Hepatocyte (in vitro differentiated cells): ENCODE results near the gene DYNC1LI2. TPM values are rescaled to one million over a fixed set of nuclear protein-coding genes. Genes with fewer than 3 reads are reported as not detected.
A peak's percentile ranks its signal among the peaks of the same experiment; 100 is the strongest.

Source experiments
- DNase-seq: peaks from one replicate; pipeline ENCODE4 v3.0.0-alpha.2; 2016; ENCODE audit warnings: low spot score
- H2AFZ ChIP-seq: fragments of 200-600 bp; sonication (generic); 2 replicates; pipeline ENCODE4 v1.6.0; 2016; ENCODE audit warnings: antibody characterized with exemption, mild to moderate bottlenecking
- H3K27ac ChIP-seq: fragments of 200-600 bp; sonication (generic); 2 replicates; pipeline ENCODE4 v1.5.1; 2016; ENCODE audit warnings: mild to moderate bottlenecking
- H3K27me3 ChIP-seq: fragments of 200-600 bp; sonication (generic); 2 replicates; pipeline ENCODE4 v1.6.1; 2016
- H3K36me3 ChIP-seq: fragments of 200-600 bp; sonication (generic); replicated peaks from 2 replicates; pipeline ENCODE4 v1.5.1; 2016; ENCODE audit warnings: low read depth; ENCODE audit not compliant: insufficient read depth
- H3K4me1 ChIP-seq: fragments of 200-600 bp; sonication (generic); 2 replicates; pipeline ENCODE4 v1.5.1; 2016; ENCODE audit warnings: mild to moderate bottlenecking, moderate library complexity; ENCODE audit not compliant: insufficient read depth
- H3K4me2 ChIP-seq: fragments of 200-600 bp; sonication (generic); 2 replicates; pipeline ENCODE4 v1.6.0; 2016
- H3K4me3 ChIP-seq: fragments of 200-600 bp; sonication (generic); 2 replicates; pipeline ENCODE4 v1.5.1; 2016; ENCODE audit warnings: mild to moderate bottlenecking
- H3K79me2 ChIP-seq: fragments of 200-600 bp; sonication (generic); 2 replicates; pipeline ENCODE4 v1.6.0; 2017; ENCODE audit warnings: mild to moderate bottlenecking
- H3K9me2 ChIP-seq: fragments of 200-600 bp; sonication (generic); replicated peaks from 2 replicates; pipeline ENCODE4 v1.6.0; 2017; ENCODE audit warnings: mild to moderate bottlenecking; ENCODE audit not compliant: insufficient read depth
- H3K9me3 ChIP-seq: fragments of 200-600 bp; sonication (generic); 2 replicates; pipeline ENCODE4 v1.5.1; 2016; ENCODE audit warnings: low read depth, mild to moderate bottlenecking
- H4K20me1 ChIP-seq: fragments of 200-600 bp; sonication (generic); 2 replicates; pipeline ENCODE4 v1.6.0; 2016; ENCODE audit warnings: mild to moderate bottlenecking; ENCODE audit not compliant: insufficient read depth, poor library complexity, severe bottlenecking
- EZH2 ChIP-seq: fragments of 200-600 bp; sonication (generic); IDR thresholded peaks from 2 replicates; pipeline ENCODE4 v1.6.1; 2016; ENCODE audit warnings: antibody characterized with exemption, mild to moderate bottlenecking, borderline replicate concordance
- EZH2phosphoT487 ChIP-seq: fragments of 200-600 bp; sonication (generic); IDR thresholded peaks from one replicate; pipeline ENCODE4 v1.6.1; 2018; ENCODE audit warnings: antibody characterized with exemption, mild to moderate bottlenecking, low read depth, moderate library complexity; ENCODE audit not compliant: unreplicated experiment, severe bottlenecking
- WGBS: methylation state at CpG from one replicate; pipeline ENCODE4 v1.1.6; 2016; ENCODE audit warnings: low lambda C conversion rate; ENCODE audit errors: missing lambda C conversion rate; 5-methylcytosine and 5-hydroxymethylcytosine counted together
- polyA plus RNA-seq: library from polyadenylated mRNA; unstranded; fragments of >200 nt; fragmentation: Nextera tagmentation; extraction: Ambion mirVana; gene quantifications from 2 replicates; pipeline ENCODE4 v1.2.1, GENCODE V29; 2016
- total RNA-seq: library from RNA; depleted of rRNA; stranded (reverse); fragments of >200 nt; gene quantifications from 2 replicates; pipeline ENCODE4 v1.2.3, GENCODE V29; 2014
- TF ChIP-seq, protein P1 (sequence below): fragments of 200-600 bp; sonication (generic); IDR thresholded peaks from 2 replicates; pipeline ENCODE4 v1.5.1; 2016; ENCODE audit warnings: antibody characterized with exemption, mild to moderate bottlenecking; ENCODE audit not compliant: poor library complexity

Gene DYNC1LI2
- total and polyA plus RNA-seq, 2 experiments from 2014 or later: 97.3 to 99.1 TPM

GRCh38 chr16:66714062-66714461, 37.3 kb downstream of the DYNC1LI2 start:
- Histone ChIP-seq H3K27ac (peak overlapping the region; percentile 69), H3K36me3 (no peaks in the 10 kb centered on the region), H4K20me1 (no peaks in the 10 kb centered on the region), H3K4me3 (no peak overlapping the region), H3K79me2 (no peaks in the 10 kb centered on the region), H3K9me3 (no peaks in the 10 kb centered on the region), H3K9me2 (no peaks in the 10 kb centered on the region), H2AFZ (no peak overlapping the region), H3K27me3 (no peaks in the 10 kb centered on the region), H3K4me2 (no peak overlapping the region), H3K4me1 (peaks cover 16% of the 10 kb centered on the region)
- WGBS: 93% methylated on average over 6 of the region's 6 CpGs
- TF ChIP-seq, protein P1, sequence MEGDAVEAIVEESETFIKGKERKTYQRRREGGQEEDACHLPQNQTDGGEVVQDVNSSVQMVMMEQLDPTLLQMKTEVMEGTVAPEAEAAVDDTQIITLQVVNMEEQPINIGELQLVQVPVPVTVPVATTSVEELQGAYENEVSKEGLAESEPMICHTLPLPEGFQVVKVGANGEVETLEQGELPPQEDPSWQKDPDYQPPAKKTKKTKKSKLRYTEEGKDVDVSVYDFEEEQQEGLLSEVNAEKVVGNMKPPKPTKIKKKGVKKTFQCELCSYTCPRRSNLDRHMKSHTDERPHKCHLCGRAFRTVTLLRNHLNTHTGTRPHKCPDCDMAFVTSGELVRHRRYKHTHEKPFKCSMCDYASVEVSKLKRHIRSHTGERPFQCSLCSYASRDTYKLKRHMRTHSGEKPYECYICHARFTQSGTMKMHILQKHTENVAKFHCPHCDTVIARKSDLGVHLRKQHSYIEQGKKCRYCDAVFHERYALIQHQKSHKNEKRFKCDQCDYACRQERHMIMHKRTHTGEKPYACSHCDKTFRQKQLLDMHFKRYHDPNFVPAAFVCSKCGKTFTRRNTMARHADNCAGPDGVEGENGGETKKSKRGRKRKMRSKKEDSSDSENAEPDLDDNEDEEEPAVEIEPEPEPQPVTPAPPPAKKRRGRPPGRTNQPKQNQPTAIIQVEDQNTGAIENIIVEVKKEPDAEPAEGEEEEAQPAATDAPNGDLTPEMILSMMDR: no peak
- no peak for TF ChIP-seq EZH2
- no peak for TF ChIP-seq EZH2phosphoT487
- DNase-seq: no peak

- no peaks in the 10 kb centered on the region for H3K9me2 ChIP-seq
- no peak overlapping the region for H3K4me3 ChIP-seq
- H3K27me3 ChIP-seq: no peaks in the 10 kb centered on the region
- no peak overlapping the region for H2AFZ ChIP-seq
- no peak for DNase-seq
- H3K79me2 ChIP-seq: no peaks in the 10 kb centered on the region
- H3K9me3 ChIP-seq: no peaks in the 10 kb centered on the region
- WGBS: 67% methylated on average over 2 of the region's 2 CpGs
- peaks cover 16% of the 10 kb centered on the region for H3K4me1 ChIP-seq
- H3K27ac ChIP-seq: no peak overlapping the region
- TF ChIP-seq, protein P1: no peak
- TF ChIP-seq EZH2phosphoT487 (no peak), EZH2 (no peak)
- H3K4me2 ChIP-seq: no peak overlapping the region
- no peaks in the 10 kb centered on the region for H3K36me3 ChIP-seq
- no peaks in the 10 kb centered on the region for H4K20me1 ChIP-seq
These were observed 38.3 kb downstream of the DYNC1LI2 start for GRCh38 chr16:66713076-66713475.

DNA sequence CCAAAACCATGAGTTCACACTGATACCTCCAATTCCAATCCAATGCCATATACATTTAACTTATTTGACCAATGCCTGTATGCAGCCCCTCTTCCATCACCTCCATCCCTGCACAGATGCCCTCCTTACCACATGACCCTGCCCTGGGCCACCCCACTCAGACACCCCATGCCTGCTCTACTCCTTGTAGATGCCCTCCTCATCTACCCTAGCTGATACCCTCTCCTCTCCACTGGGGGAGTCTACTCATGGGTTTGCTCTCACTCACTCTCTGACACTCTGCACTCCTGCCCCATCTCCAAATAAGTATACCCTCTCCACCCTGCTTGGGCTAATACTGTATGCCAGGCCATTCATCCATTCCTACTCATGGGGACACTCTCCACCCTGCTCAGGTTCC, 38.9 kb downstream of the DYNC1LI2 start:
- DNase-seq: no peak
- TF ChIP-seq, protein P1: no peak
- TF ChIP-seq EZH2: no peak
- Histone ChIP-seq H3K27me3 (no peaks in the 10 kb centered on the region), H3K79me2 (no peaks in the 10 kb centered on the region), H3K4me3 (no peak overlapping the region), H4K20me1 (no peaks in the 10 kb centered on the region), H3K9me3 (no peaks in the 10 kb centered on the region), H3K4me2 (no peak overlapping the region), H3K36me3 (no peaks in the 10 kb centered on the region), H3K27ac (no peak overlapping the region), H3K9me2 (no peaks in the 10 kb centered on the region), H3K4me1 (peaks cover 16% of the 10 kb centered on the region), H2AFZ (no peak overlapping the region)

DNA sequence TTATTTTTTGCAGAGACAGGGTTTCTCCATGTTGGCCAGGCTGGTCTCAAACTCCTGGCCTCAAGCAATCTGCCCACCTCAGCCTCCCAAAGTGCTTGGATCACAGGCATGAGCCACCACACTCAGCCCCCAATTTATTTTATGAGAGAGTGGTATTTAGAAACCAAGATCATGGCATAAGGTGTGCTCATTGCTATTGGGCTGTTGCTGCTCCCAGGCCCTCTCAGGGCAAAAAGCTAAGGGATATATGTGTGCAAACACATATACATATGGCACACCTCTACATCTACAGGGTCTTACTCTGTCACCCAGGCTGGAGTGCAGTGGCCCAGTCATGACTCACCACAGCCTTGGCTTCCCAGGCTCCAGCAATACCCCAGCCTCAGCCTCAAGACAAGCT, 39.8 kb downstream of the DYNC1LI2 start:
- H3K79me2 ChIP-seq: no peaks in the 10 kb centered on the region
- no peaks in the 10 kb centered on the region for H3K9me2 ChIP-seq
- TF ChIP-seq, protein P1: no peak
- TF ChIP-seq EZH2 (no peak), EZH2phosphoT487 (no peak)
- DNase-seq: no peak
- no peaks in the 10 kb centered on the region for H3K36me3 ChIP-seq
- no peak overlapping the region for H3K4me3 ChIP-seq
- H3K4me1 ChIP-seq: peaks cover 16% of the 10 kb centered on the region
- H3K27me3 ChIP-seq: no peaks in the 10 kb centered on the region
- H3K27ac ChIP-seq: no peak overlapping the region
- H4K20me1 ChIP-seq: no peaks in the 10 kb centered on the region
- H2AFZ ChIP-seq: no peak overlapping the region
- H3K9me3 ChIP-seq: no peaks in the 10 kb centered on the region
- no peak overlapping the region for H3K4me2 ChIP-seq
